Measurements from ENCODE around the gene IL1R2.

DNA sequence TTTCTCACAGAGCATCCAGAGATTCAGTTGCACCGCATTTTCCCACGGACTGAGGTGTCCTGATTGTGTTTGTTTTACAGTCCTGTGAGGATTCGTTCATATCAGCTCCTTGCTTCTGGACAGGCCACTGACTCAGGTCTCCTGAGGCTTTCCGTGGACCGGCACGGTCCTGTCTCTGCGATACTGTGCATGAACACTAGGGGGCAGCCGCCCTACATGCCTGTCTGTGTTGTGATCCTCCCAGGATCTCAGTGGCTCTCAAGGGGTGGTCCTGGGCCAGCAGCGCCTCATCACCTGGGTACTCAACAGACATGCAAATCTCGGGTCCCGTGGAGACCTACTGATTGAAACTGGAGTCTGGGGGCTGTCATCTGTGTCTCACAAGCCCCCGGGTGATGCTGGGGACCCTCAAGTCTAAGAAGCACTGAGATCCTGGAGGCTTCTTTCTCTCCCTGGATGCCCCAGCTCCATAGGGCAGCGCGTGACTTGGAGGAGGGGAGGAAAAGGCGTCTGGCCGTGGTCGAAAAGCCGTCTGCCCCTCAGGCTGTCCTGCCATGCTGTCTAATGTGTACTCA is 28.9 kb downstream of the IL1R2 start:
- no peak for TF ChIP-seq POLR2A (IDR thresholded peaks at IDR 0.05; ENCODE audit: low read depth, low read length)
- no peak for TF ChIP-seq POLR2AphosphoS5 (IDR thresholded peaks at IDR 0.05; ENCODE audit: low read depth, low read length)

Data from GM12892 (cell line).